ENCODE data around the gene HSPH1. TPM values are rescaled to one million over a fixed set of nuclear protein-coding genes. Genes with fewer than 3 reads are reported as not detected.
A peak's percentile ranks its signal among the peaks of the same experiment; 100 is the strongest.

Gene HSPH1
- polyA plus RNA-seq, 1 donor (not counting 4 experiments of a cell fraction or from before 2014, with no cell fraction given), result 111 TPM

DNA sequence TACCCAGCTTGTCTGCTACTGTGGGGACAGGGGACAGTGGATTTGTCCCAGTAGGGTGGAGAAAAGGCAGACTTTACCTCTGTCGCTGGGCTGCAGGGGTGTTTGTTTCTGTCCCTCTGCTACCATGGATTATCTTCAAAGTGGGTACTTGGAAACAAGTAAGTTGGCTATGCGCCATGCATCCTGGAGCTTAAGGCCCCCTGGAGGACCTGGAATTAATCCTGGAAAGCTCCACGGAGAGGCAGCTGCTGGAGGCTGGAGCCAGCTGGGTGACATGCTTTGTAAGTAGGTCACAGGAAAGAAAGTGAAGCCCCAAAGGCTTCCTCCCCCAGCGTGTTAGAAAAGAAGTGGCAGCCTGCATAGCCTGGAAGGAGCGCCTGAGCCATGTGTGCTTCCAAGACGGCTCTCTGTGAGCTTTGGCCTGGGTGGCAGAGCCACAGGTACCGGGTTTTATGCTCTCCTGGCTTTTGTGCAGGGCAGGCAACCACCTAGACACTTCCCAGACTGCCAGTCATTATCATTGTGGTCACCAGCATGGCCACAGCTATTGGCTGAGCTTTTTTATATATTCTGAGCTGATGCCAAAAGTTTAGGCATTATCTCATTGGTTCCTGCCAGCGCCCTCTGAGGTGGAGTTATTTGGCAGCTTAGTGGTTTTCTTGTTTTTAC, 47.6 kb upstream of the HSPH1 start:
- Histone ChIP-seq H3K4me2 (ENCODE audit: control insufficient read depth, extremely low read depth, insufficient read depth, low read depth, low read length) (peak overlapping the region; percentile 4), H2AFZ (ENCODE audit: control insufficient read depth, low read length) (peak overlapping the region; percentile 18), H3K27ac (ENCODE audit: control insufficient read depth, insufficient read depth, low read length) (no peak overlapping the region), H3K36me3 (ENCODE audit: control insufficient read depth in 2 of 2, extremely low read depth in 1 of 2, insufficient read depth in 2 of 2, low read length in 2 of 2) (no peaks in the 10 kb centered on the region), H4K20me1 (ENCODE audit: control insufficient read depth, extremely low read depth, insufficient read depth, low read length) (no peaks in the 10 kb centered on the region), H3K4me3 (ENCODE audit: control insufficient read depth in 2 of 3, extremely low read depth in 1 of 3, insufficient read depth in 2 of 3, low read depth in 1 of 3, low read length in 3 of 3) (no peak overlapping the region), H3K27me3 (ENCODE audit: control insufficient read depth, extremely low read depth, insufficient read depth, low read length) (no peaks in the 10 kb centered on the region), H3K9ac (ENCODE audit: control insufficient read depth, extremely low read depth, insufficient read depth, low read length) (peak overlapping the region; percentile 4), H3K4me1 (ENCODE audit: control insufficient read depth, extremely low read depth, insufficient read depth, low read length) (peaks cover 20% of the 10 kb centered on the region), H3K79me2 (ENCODE audit: control insufficient read depth, insufficient read depth, low read length) (peaks cover 2% of the 10 kb centered on the region), H3K9me3 (ENCODE audit: control insufficient read depth, low read depth, low read length) (no peaks in the 10 kb centered on the region), H3K9me1 (ENCODE audit: control insufficient read depth, extremely low read depth, insufficient read depth, low read length) (no peaks in the 10 kb centered on the region)
- FAIRE-seq (no peak), DNase-seq (ENCODE audit: low read depth, low spot score) (no peak)
- TF ChIP-seq EZH2 (IDR thresholded peaks at IDR 0.05; ENCODE audit: low read length), result no peak
- TF ChIP-seq, protein P1, sequence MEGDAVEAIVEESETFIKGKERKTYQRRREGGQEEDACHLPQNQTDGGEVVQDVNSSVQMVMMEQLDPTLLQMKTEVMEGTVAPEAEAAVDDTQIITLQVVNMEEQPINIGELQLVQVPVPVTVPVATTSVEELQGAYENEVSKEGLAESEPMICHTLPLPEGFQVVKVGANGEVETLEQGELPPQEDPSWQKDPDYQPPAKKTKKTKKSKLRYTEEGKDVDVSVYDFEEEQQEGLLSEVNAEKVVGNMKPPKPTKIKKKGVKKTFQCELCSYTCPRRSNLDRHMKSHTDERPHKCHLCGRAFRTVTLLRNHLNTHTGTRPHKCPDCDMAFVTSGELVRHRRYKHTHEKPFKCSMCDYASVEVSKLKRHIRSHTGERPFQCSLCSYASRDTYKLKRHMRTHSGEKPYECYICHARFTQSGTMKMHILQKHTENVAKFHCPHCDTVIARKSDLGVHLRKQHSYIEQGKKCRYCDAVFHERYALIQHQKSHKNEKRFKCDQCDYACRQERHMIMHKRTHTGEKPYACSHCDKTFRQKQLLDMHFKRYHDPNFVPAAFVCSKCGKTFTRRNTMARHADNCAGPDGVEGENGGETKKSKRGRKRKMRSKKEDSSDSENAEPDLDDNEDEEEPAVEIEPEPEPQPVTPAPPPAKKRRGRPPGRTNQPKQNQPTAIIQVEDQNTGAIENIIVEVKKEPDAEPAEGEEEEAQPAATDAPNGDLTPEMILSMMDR (optimal IDR thresholded peaks at IDR 0.05 in 1 of 3, IDR thresholded peaks at IDR 0.05 in 1 of 3, conservative IDR thresholded peaks at IDR 0.05 in 1 of 3; ENCODE audit: extremely low read depth in 1 of 3, insufficient read depth in 2 of 3, low read length in 3 of 3), result no peak
- dilution Hi-C loops (cut with MboI; ENCODE audit: extremely low pct_ligation_motif_present, low sequenced_read_pairs), result no loop called here

DNA sequence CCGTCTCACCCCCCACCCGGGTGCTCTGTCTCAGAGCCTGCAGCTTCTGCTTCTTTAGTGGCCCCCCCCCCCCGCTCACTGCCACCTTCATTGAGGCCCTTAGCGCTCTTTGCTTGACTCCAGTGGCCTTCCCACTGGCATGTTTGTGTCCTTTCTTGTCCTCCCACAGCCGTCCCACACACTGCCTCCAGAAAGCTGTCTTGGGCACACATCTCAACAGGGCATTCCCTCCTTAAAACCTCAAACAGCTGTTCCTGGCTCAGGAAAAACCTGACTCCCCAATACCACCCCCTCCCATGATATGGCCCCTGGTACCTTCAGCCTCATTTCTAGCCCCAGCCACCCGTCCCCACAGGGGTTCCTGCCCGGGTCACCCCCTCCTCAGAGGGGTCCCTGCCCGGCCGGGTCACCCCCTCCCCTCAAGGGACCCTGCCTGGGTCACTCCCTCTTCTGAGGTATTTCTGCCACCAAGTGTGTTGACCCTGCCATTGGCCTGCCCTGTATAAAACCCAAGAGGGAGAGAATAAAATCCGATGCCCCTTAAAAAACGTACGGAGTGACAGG, 46.9 kb upstream of the HSPH1 start:
- Histone ChIP-seq H3K9me1 (ENCODE audit: control insufficient read depth, extremely low read depth, insufficient read depth, low read length) (no peaks in the 10 kb centered on the region), H3K36me3 (ENCODE audit: control insufficient read depth in 2 of 2, extremely low read depth in 1 of 2, insufficient read depth in 2 of 2, low read length in 2 of 2) (no peaks in the 10 kb centered on the region), H4K20me1 (ENCODE audit: control insufficient read depth, extremely low read depth, insufficient read depth, low read length) (no peaks in the 10 kb centered on the region), H3K9ac (ENCODE audit: control insufficient read depth, extremely low read depth, insufficient read depth, low read length) (no peak overlapping the region), H3K4me3 (ENCODE audit: control insufficient read depth in 2 of 3, extremely low read depth in 1 of 3, insufficient read depth in 2 of 3, low read depth in 1 of 3, low read length in 3 of 3) (no peak overlapping the region), H3K9me3 (ENCODE audit: control insufficient read depth, low read depth, low read length) (no peaks in the 10 kb centered on the region), H3K4me2 (ENCODE audit: control insufficient read depth, extremely low read depth, insufficient read depth, low read depth, low read length) (peak overlapping the region; percentile 41), H2AFZ (ENCODE audit: control insufficient read depth, low read length) (peak overlapping the region; percentile 68), H3K27ac (ENCODE audit: control insufficient read depth, insufficient read depth, low read length) (no peak overlapping the region), H3K79me2 (ENCODE audit: control insufficient read depth, insufficient read depth, low read length) (peaks cover 2% of the 10 kb centered on the region), H3K4me1 (ENCODE audit: control insufficient read depth, extremely low read depth, insufficient read depth, low read length) (peaks cover 23% of the 10 kb centered on the region), H3K27me3 (ENCODE audit: control insufficient read depth, extremely low read depth, insufficient read depth, low read length) (no peaks in the 10 kb centered on the region)
- FAIRE-seq (no peak), DNase-seq (ENCODE audit: low read depth, low spot score) (no peak)
- TF ChIP-seq, protein P1 (optimal IDR thresholded peaks at IDR 0.05 in 1 of 3, IDR thresholded peaks at IDR 0.05 in 1 of 3, conservative IDR thresholded peaks at IDR 0.05 in 1 of 3; ENCODE audit: extremely low read depth in 1 of 3, insufficient read depth in 2 of 3, low read length in 3 of 3), result no peak
- no peak for TF ChIP-seq EZH2 (IDR thresholded peaks at IDR 0.05; ENCODE audit: low read length)
- dilution Hi-C loops (cut with MboI; ENCODE audit: extremely low pct_ligation_motif_present, low sequenced_read_pairs), result no loop called here
